ENCODE data around the gene UPK3A.
A peak's percentile ranks its signal among the peaks of the same experiment; 100 is the strongest.
"Not testable (repeated sequence)": the region's sequence is repeated elsewhere in the genome, so short reads cannot be mapped to it uniquely, and the experiment has no call there.

The UPK3A gene

GRCh38 chr22:45285263-45286058 lies 712 bp downstream of the UPK3A start:
- DNase-seq, result no peak

- DNase-seq, result no peak
These were observed 2.3 kb downstream of the UPK3A start for GRCh38 chr22:45286854-45287551.

- DNase-seq, result no peak
These were observed 5.7 kb downstream of the UPK3A start for GRCh38 chr22:45290410-45290936.

- no peak for DNase-seq
These were observed 6.5 kb downstream of the UPK3A start for GRCh38 chr22:45291061-45291930.

GRCh38 chr22:45291931-45292290 lies 7.2 kb downstream of the UPK3A start:
- DNase-seq, result no peak

- no peak for DNase-seq
These were observed 8.1 kb downstream of the UPK3A start for GRCh38 chr22:45292731-45293442.

GRCh38 chr22:45294030-45294429 lies 9.3 kb downstream of the UPK3A start:
- no peak for DNase-seq

DNA sequence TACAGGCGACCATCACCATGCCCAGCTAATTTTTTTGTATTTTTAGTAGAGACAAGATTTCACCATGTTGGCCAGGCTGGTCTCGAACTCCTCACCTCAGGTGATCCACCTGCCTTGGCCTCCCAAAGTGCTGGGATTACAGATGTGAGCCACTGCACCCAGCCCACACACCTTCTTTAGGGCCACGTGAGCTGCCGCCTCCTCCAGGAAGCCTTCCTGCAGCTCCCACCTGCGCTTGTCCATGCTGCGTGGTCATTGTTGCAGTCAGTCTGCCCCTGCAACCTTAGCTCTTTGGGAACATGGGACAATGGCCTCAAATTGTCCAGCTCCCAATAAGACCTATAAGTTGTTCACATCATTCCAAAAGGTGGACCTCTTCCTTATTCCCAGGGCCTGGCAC lies 10.3 kb downstream of the UPK3A start:
- DNase-seq, result not testable (repeated sequence)

- DNase-seq, result no peak
These were observed 10.7 kb downstream of the UPK3A start for GRCh38 chr22:45295492-45295891.

GRCh38 chr22:45296628-45297297 lies 12.0 kb downstream of the UPK3A start:
- peak; percentile 60 for DNase-seq

GRCh38 chr22:45298934-45299505 lies 14.3 kb downstream of the UPK3A start:
- DNase-seq, result no peak

DNA sequence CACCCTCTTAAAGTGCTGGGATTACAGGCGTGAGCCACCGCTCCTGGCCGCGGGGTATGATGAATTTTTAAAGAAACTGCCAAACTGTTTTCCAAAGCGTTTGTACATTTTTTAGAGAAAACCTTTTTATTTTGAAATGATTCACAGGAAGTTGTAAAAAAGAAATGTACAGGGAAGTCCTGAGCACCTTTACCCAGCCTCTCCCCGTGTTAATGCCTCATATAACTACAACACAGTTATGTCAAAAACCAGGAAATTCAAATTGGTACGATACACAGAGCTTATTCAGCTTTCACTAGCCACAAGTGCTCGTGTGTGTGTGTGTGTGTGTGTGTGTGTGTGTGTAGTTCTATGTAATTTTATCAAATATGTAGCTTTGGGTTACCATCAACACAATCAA lies 18.0 kb downstream of the UPK3A start:
- DNase-seq, result no peak

DNA sequence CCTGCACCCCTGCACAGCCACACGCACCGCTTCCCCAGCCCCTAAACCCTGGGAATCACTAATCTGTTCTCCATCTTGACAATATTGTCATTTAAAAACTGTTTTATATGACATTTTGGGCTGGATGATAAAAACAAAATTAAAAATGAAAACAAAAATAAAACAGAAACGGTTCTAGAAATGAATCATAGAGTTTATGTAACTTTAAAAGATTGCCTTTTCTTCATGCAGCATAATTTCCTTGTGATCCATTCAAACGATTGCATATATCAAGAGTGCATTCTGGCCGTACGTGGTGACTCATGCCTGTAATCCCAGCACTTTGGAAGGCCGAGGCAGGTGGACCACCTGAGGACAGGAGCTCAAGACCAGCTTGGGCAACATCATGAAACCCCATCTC lies 18.4 kb downstream of the UPK3A start:
- DNase-seq, result no peak

DNA sequence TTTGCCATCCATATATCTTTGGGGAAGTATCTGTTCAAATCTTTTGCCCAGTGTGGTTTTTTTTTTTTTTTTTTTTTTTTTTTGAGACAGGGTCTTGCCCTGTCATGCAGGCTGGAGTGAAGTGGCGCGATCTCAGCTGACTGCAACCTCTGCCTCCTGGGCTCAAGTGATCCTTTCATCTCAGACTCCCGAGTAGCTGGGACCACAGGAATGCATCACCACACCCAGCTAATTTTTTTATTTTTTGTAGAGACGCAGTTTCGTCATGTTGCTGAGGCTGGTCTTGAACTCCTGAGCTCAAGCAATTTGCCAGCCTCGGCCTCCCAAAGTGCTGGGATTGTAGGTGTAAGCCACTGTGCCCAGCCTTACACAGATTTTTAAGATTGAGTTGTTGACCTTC lies 20.2 kb downstream of the UPK3A start:
- no peak for DNase-seq

GRCh38 chr22:45305456-45306075 lies 20.8 kb downstream of the UPK3A start:
- no peak for DNase-seq

DNA sequence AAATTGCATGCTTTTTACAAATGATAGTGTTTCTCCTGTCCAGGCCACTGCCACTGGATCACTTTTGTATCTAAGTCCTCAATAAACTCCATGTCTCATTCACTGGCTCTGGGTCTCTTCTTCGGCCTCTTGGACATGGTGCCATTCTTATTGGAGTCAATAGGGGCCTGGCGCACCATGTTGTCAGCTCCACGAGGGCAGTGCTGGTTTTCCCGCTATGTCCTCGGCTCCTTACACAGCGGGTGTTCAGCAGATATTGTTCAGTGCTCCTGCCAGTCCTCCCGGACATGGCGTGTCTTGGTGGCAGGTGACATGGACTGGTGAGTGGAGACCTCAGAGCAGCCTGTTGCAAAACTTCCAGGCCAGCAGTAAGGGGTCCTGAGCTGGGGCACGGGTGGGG lies 21.4 kb downstream of the UPK3A start:
- no peak for DNase-seq

DNA sequence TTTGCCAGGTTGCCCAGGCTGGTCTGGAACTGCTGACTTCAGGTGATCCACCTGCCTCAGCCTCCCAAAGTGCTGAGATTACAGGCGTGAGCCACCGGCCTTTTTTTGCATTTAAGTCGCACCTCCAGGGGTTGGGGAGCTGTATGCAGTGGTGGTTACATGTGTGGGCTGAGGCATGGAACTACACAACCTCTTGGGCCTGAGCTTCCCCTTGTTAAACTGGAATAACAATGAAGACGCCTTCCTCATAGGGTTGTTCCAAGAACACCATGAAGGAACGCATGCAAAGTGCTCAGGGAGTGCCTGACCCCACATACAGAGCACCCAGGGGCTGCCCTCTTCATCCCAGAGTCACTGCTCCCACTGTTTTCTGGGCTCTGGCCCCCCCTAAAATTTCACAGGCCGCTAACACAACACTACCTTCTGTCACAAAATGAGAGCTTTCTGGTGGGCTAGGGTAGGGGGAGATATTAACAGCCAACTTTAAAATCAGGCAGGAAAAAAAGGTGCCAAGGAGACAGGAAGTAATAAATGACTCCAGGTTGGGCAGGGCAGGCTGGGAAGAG lies 23.7 kb downstream of the UPK3A start:
- no peak for DNase-seq

DNA sequence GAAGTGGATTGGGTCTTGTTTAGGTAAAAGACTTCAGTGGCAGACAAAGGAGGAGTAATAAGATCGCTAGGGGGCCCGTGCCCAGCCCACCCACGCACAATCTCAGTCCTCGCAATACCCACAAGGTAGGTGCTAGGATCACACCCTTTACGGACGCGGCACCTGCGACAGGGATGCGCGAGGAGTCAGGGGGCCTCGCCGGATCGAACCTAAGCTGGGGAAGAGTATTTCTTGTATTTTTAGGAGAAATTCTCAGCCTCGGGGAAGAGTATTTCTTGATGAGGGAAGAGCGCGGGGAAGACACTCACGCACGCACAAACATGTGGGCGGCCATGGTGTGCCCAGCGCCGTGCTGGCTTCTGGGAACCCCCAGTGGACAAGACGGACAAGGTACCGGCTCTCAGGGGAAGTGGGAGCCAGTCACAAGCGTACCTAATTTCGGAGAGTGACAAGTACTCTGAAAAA lies 24.2 kb downstream of the UPK3A start:
- no peak for DNase-seq

- peak; percentile 92 for DNase-seq
These were observed 24.9 kb downstream of the UPK3A start, which contains the start of gene FAM118A for GRCh38 chr22:45309422-45310227. TSS of gene FAM118A (plus strand) at chr22:45309934. CDS start at chr22:45322380, 12,446 bp downstream.
